Posterior cingulate gyrus (tissue), 11 donors: Measurements from ENCODE around the gene PRKG1.

Experiments
- DNase-seq, 10 donors: peaks; one replicate each; pipeline versions ENCODE4 v3.0.0 to v3.0.0-alpha.2; 2020 to 2021; ENCODE audit warnings: mixed read lengths in 3 of 10
- intact Hi-C: fragments of 100-400 bp; cut with DNase I; formaldehyde crosslinking; loops from one replicate; pipeline ENCODE4 v1.15.1; 2023

The PRKG1 gene

GRCh38 chr10:51928162-51928561, 853.9 kb downstream of the PRKG1 start:
- DNase-seq, result no peak
- intact Hi-C loops, result no loop called here

- intact Hi-C loops, result no loop called here
- DNase-seq, result no peak
Observed at GRCh38 chr10:51932530-51932929, 858.2 kb downstream of the PRKG1 start.

- DNase-seq, result no peak
- intact Hi-C loops, result no loop called here
Observed at GRCh38 chr10:51934373-51934772, 860.1 kb downstream of the PRKG1 start.

GRCh38 chr10:51935341-51935740, 861.1 kb downstream of the PRKG1 start:
- intact Hi-C loops, result no loop called here
- no peak for DNase-seq

- no peak for DNase-seq
- intact Hi-C loops, result no loop called here
Observed at GRCh38 chr10:51937308-51938140, 863.2 kb downstream of the PRKG1 start.

- intact Hi-C loops, result loop anchor here (10.0 kb wide), 1 partner anchor 946 kb away; no protein-coding TSS in a partner anchor
- peak in 1 of 10 donors; percentile 52 for DNase-seq
Observed at GRCh38 chr10:51950371-51950995, 876.2 kb downstream of the PRKG1 start.

GRCh38 chr10:51950996-51951555, 876.8 kb downstream of the PRKG1 start:
- intact Hi-C loops, result loop anchor here (10.0 kb wide), 1 partner anchor 946 kb away; no protein-coding TSS in a partner anchor
- no peak for DNase-seq

GRCh38 chr10:51951601-51952000, 877.3 kb downstream of the PRKG1 start:
- no peak for DNase-seq
- intact Hi-C loops, result loop anchor here (10.0 kb wide), 1 partner anchor 947 kb away; no protein-coding TSS in a partner anchor

GRCh38 chr10:51952056-51952455, 877.8 kb downstream of the PRKG1 start:
- no peak for DNase-seq
- intact Hi-C loops, result loop anchor here (10.0 kb wide), 1 partner anchor 947 kb away; no protein-coding TSS in a partner anchor

- intact Hi-C loops, result loop anchor here (10.0 kb wide), 1 partner anchor 951 kb away; no protein-coding TSS in a partner anchor
- no peak for DNase-seq
Observed at GRCh38 chr10:51955696-51956095, 881.4 kb downstream of the PRKG1 start.

GRCh38 chr10:51956822-51957221, 882.5 kb downstream of the PRKG1 start:
- DNase-seq, result no peak
- intact Hi-C loops, result loop anchor here (10.0 kb wide), 1 partner anchor 952 kb away; no protein-coding TSS in a partner anchor

- no peak for DNase-seq
- intact Hi-C loops, result loop anchor here (2.0 kb wide), 1 partner anchor 572 kb away; no protein-coding TSS in a partner anchor
Observed at GRCh38 chr10:51960494-51960895, 886.2 kb downstream of the PRKG1 start.

GRCh38 chr10:51961401-51961800, 887.1 kb downstream of the PRKG1 start:
- intact Hi-C loops, result loop anchor here (2.0 kb wide), 1 partner anchor 573 kb away; no protein-coding TSS in a partner anchor
- no peak for DNase-seq

- intact Hi-C loops, result no loop called here
- DNase-seq, result no peak
Observed at GRCh38 chr10:51964630-51965029, 890.3 kb downstream of the PRKG1 start.

- intact Hi-C loops, result no loop called here
- DNase-seq, result no peak
Observed at GRCh38 chr10:51965451-51965850, 891.2 kb downstream of the PRKG1 start.

GRCh38 chr10:51972733-51973346, 898.6 kb downstream of the PRKG1 start:
- intact Hi-C loops, result no loop called here
- no peak for DNase-seq

GRCh38 chr10:51980752-51981151, 906.5 kb downstream of the PRKG1 start:
- intact Hi-C loops, result no loop called here
- no peak for DNase-seq

- DNase-seq, result no peak
- intact Hi-C loops, result no loop called here
Observed at GRCh38 chr10:51981731-51982130, 907.4 kb downstream of the PRKG1 start.

- no peak for DNase-seq
- intact Hi-C loops, result no loop called here
Observed at GRCh38 chr10:51983481-51983880, 909.2 kb downstream of the PRKG1 start.

GRCh38 chr10:51985336-51985735, 911.0 kb downstream of the PRKG1 start:
- no peak for DNase-seq
- intact Hi-C loops, result no loop called here

- DNase-seq, result no peak
- intact Hi-C loops, result no loop called here
Observed at GRCh38 chr10:51986516-51986915, 912.2 kb downstream of the PRKG1 start.
